Measurements from ENCODE around the gene NAGK. TPM values are rescaled to one million over a fixed set of nuclear protein-coding genes. Genes with fewer than 3 reads are reported as not detected.

Gene NAGK
- total RNA-seq, 4 donors from 2014 or later, result 46.7 to 93.8 (median 66.1) TPM

- peaks cover 0 to 27% (median 8%) of the 10 kb centered on the region in 3 donors for H3K4me1 ChIP-seq
- no peak for TF ChIP-seq CTCF (IDR thresholded peaks at IDR 0.05)
- no peak for TF ChIP-seq POLR2AphosphoS5 (IDR thresholded peaks at IDR 0.05)
- no peak for TF ChIP-seq POLR2A (IDR thresholded peaks at IDR 0.05)
- TF ChIP-seq EP300 (IDR thresholded peaks at IDR 0.05), result no peak
- no peak overlapping the region for H3K4me3 ChIP-seq
- no peaks in the 10 kb centered on the region for H3K9me3 ChIP-seq
- peaks cover 0 to 29% of the 10 kb centered on the region in 2 donors for H3K36me3 ChIP-seq
- 88 to 96% methylated on average over 4 to 7 of the region's 7 CpGs for WGBS, 2 donors (ENCODE audit: low coverage in 1 of 2)
- H3K27ac ChIP-seq, result no peak overlapping the region
- H3K27me3 ChIP-seq, result no peaks in the 10 kb centered on the region
- no peak for ATAC-seq
Measured at GRCh38 chr2:71125506-71126294, 57.3 kb downstream of the NAGK start.

GRCh38 chr2:71126957-71127356 lies 58.5 kb downstream of the NAGK start:
- WGBS, 2 donors (ENCODE audit: low coverage in 1 of 2), result 65 to 78% methylated on average over 3 of the region's 3 CpGs
- H3K4me1 ChIP-seq, result peaks cover 2 to 37% (median 15%) of the 10 kb centered on the region in 3 donors
- no peak overlapping the region for H3K27ac ChIP-seq
- H3K36me3 ChIP-seq, result peaks cover 0 to 16% of the 10 kb centered on the region in 2 donors
- H3K9me3 ChIP-seq, result no peaks in the 10 kb centered on the region
- no peaks in the 10 kb centered on the region for H3K27me3 ChIP-seq
- TF ChIP-seq EP300 (IDR thresholded peaks at IDR 0.05), result no peak
- TF ChIP-seq POLR2A (IDR thresholded peaks at IDR 0.05), result no peak
- no peak for TF ChIP-seq POLR2AphosphoS5 (IDR thresholded peaks at IDR 0.05)
- TF ChIP-seq CTCF (IDR thresholded peaks at IDR 0.05), result no peak
- no peak overlapping the region for H3K4me3 ChIP-seq
- no peak for ATAC-seq

Other genes with a start within 250 kb of the NAGK start
- gene CLEC4F, start 248.0 kb upstream of the NAGK start, total RNA-seq, result 1 to 10 TPM in 2 of 4 donors, not detected in 2; 1.1 TPM
- gene CD207, start 232.8 kb upstream of the NAGK start, total RNA-seq, result under 1 TPM in 2 of 4 donors, not detected in 2; 0.39 to 0.92 TPM
- 1 to 10 TPM in 2 of 4 donors, not detected in 2; 1.9 to 2.0 TPM for gene VAX2, start 168.1 kb upstream of the NAGK start, total RNA-seq
- under 1 TPM in 1 of 4 donors, not detected in 3; 0.46 TPM for gene ATP6V1B1, start 132.7 kb upstream of the NAGK start, total RNA-seq
- gene ANKRD53, start 90.0 kb upstream of the NAGK start, total RNA-seq, result 1 to 10 TPM in 2 of 4 donors, under 1 TPM in 2; 0.27 to 2.8 (median 0.97) TPM
- 10 to 100 TPM; 24.6 to 41.0 (median 34.9) TPM for gene TEX261, start 73.8 kb upstream of the NAGK start, total RNA-seq
- 10 to 100 TPM; 11.9 to 23.7 (median 19.1) TPM for gene MCEE, start 61.6 kb downstream of the NAGK start, total RNA-seq
- 10 to 100 TPM; 16.2 to 24.6 (median 22.1) TPM for gene MPHOSPH10, start 62.0 kb downstream of the NAGK start, total RNA-seq
- gene PAIP2B, start 158.5 kb downstream of the NAGK start, total RNA-seq, result 10 to 100 TPM; 15.1 to 19.3 (median 16.4) TPM